Activated CD8-positive, alpha-beta memory T cell treated with anti-CD3 and anti-CD28 coated beads, Interleukin-2, amount 10 ng/mL, durations not matched to agents 7 days and 5 days (primary cell): ENCODE data around the gene SCN1B. TPM values are rescaled to one million over a fixed set of nuclear protein-coding genes. Genes with fewer than 3 reads are reported as not detected.
"Not testable (repeated sequence)": the region's sequence is repeated elsewhere in the genome, so short reads cannot be mapped to it uniquely, and the experiment has no call there.

Experiments
- ATAC-seq: fragments of 150-1000 bp; cut with Tn5 transposase; one replicate; pipeline ENCODE4 v1.10.0; 2021; ENCODE audit warnings: moderate library complexity
- CTCF ChIA-PET: fragments of 350-600 bp; sonication (Branson Sonifier 250); formaldehyde crosslinking; loops from one replicate; lab custom pipeline; 2021; ENCODE audit warnings: antibody characterized with exemption; lab: Charles Lee
- DNase-seq: peaks from one replicate; pipeline ENCODE4 v3.0.0-alpha.2; 2020
- H3K27ac Mint-ChIP-seq: one replicate; pipeline ENCODE4 v1.8.0; 2021; ENCODE audit warnings: mild to moderate bottlenecking, mixed read lengths
- H3K27me3 Mint-ChIP-seq: one replicate; pipeline ENCODE4 v1.8.0; 2021; ENCODE audit warnings: mixed read lengths
- H3K36me3 Mint-ChIP-seq: one replicate; pipeline ENCODE4 v1.8.0; 2021; ENCODE audit warnings: mild to moderate bottlenecking, mixed read lengths
- H3K4me1 Mint-ChIP-seq: one replicate; pipeline ENCODE4 v1.8.0; 2021; ENCODE audit warnings: mixed read lengths
- H3K4me3 Mint-ChIP-seq: one replicate; pipeline ENCODE4 v1.8.0; 2021; ENCODE audit warnings: mild to moderate bottlenecking, moderate library complexity, mixed read lengths
- H3K9me3 Mint-ChIP-seq: one replicate; pipeline ENCODE4 v1.8.0; 2022; ENCODE audit warnings: low read depth, mixed read lengths
- total RNA-seq, 2 experiments: library from RNA; stranded (reverse); gene quantifications; one replicate each; pipeline ENCODE4 v1.2.3, GENCODE V29; 2021

SCN1B gene
- total RNA-seq, 2 experiments from 2014 or later: 0.26 to 0.37 TPM

GRCh38 chr19:35005256-35005977, 24.9 kb upstream of the SCN1B start:
- CTCF ChIA-PET: no interaction called here
- no peaks in the 10 kb centered on the region for H3K27me3 Mint-ChIP-seq
- no peak for DNase-seq
- H3K4me1 Mint-ChIP-seq: peaks cover 45% of the 10 kb centered on the region
- peaks cover 37% of the 10 kb centered on the region for H3K36me3 Mint-ChIP-seq
- H3K27ac Mint-ChIP-seq: no peak overlapping the region
- no peak overlapping the region for H3K4me3 Mint-ChIP-seq
- ATAC-seq: no peak
- H3K9me3 Mint-ChIP-seq: no peaks in the 10 kb centered on the region

- H3K27ac Mint-ChIP-seq, ATAC-seq, CTCF ChIA-PET, H3K9me3 Mint-ChIP-seq, H3K4me3 Mint-ChIP-seq, H3K27me3 Mint-ChIP-seq, DNase-seq: not testable (repeated sequence)
- peaks cover 49% of the 10 kb centered on the region for H3K4me1 Mint-ChIP-seq
- H3K36me3 Mint-ChIP-seq: peaks cover 38% of the 10 kb centered on the region
Measured at GRCh38 chr19:35006007-35006341, 24.3 kb upstream of the SCN1B start.

GRCh38 chr19:35006342-35006998, 23.8 kb upstream of the SCN1B start:
- Mint-ChIP-seq H3K4me1 (peaks cover 49% of the 10 kb centered on the region), H3K9me3 (no peaks in the 10 kb centered on the region), H3K27ac (peak overlapping the region; percentile 20), H3K36me3 (peaks cover 38% of the 10 kb centered on the region), H3K27me3 (no peaks in the 10 kb centered on the region), H3K4me3 (no peak overlapping the region)
- CTCF ChIA-PET: interaction anchor here (1.5 to 2.6 kb wide), 2 partner anchors 9 to 34 kb away, joined by 3 to 12 read pairs; no protein-coding TSS in a partner anchor
- DNase-seq (no peak), ATAC-seq (no peak)

GRCh38 chr19:35006999-35007365, 23.3 kb upstream of the SCN1B start:
- Mint-ChIP-seq H3K27me3 (no peaks in the 10 kb centered on the region), H3K36me3 (peaks cover 36% of the 10 kb centered on the region), H3K4me1 (peaks cover 49% of the 10 kb centered on the region), H3K27ac (peak overlapping the region; percentile 20), H3K9me3 (no peaks in the 10 kb centered on the region), H3K4me3 (no peak overlapping the region)
- DNase-seq: no peak
- no peak for ATAC-seq
- CTCF ChIA-PET: interaction anchor here (1.5 to 2.6 kb wide), 2 partner anchors 10 to 35 kb away, joined by 3 to 12 read pairs; no protein-coding TSS in a partner anchor

- not testable (repeated sequence) for DNase-seq, H3K27me3 Mint-ChIP-seq, ATAC-seq, H3K4me3 Mint-ChIP-seq, H3K27ac Mint-ChIP-seq, H3K9me3 Mint-ChIP-seq
- Mint-ChIP-seq H3K36me3 (peaks cover 36% of the 10 kb centered on the region), H3K4me1 (peaks cover 49% of the 10 kb centered on the region)
- CTCF ChIA-PET: interaction anchor here (1.3 to 2.6 kb wide), 3 partner anchors 10 to 35 kb away, joined by 3 to 12 read pairs (median 5); no protein-coding TSS in a partner anchor
Measured at GRCh38 chr19:35007427-35007826, 22.8 kb upstream of the SCN1B start.

GRCh38 chr19:35008891-35009341, 21.4 kb upstream of the SCN1B start:
- Mint-ChIP-seq H3K4me1 (peaks cover 49% of the 10 kb centered on the region), H3K36me3 (peaks cover 34% of the 10 kb centered on the region), H3K27ac (no peak overlapping the region), H3K27me3 (no peaks in the 10 kb centered on the region), H3K9me3 (no peaks in the 10 kb centered on the region), H3K4me3 (no peak overlapping the region)
- ATAC-seq (no peak), DNase-seq (no peak)
- CTCF ChIA-PET: interaction anchor here (0.6 to 2.6 kb wide), 3 partner anchors 35 to 103 kb away, joined by 4 to 12 read pairs (median 5); no protein-coding TSS in a partner anchor

- Mint-ChIP-seq H3K4me3 (no peak overlapping the region), H3K27ac (peak overlapping the region; percentile 31), H3K27me3 (no peaks in the 10 kb centered on the region), H3K9me3 (no peaks in the 10 kb centered on the region), H3K36me3 (peaks cover 40% of the 10 kb centered on the region), H3K4me1 (peaks cover 51% of the 10 kb centered on the region)
- ATAC-seq (no peak), DNase-seq (no peak)
- CTCF ChIA-PET: interaction anchor here (1.3 to 8.4 kb wide), 3 partner anchors 8 to 37 kb away, joined by 4 to 97 read pairs (median 38); partner anchors contain the start of gene GRAMD1A
Measured at GRCh38 chr19:35009424-35010415, 20.6 kb upstream of the SCN1B start.

- Mint-ChIP-seq H3K27me3 (no peaks in the 10 kb centered on the region), H3K9me3 (no peaks in the 10 kb centered on the region), H3K27ac (peak overlapping the region; percentile 77), H3K36me3 (peaks cover 43% of the 10 kb centered on the region), H3K4me3 (no peak overlapping the region), H3K4me1 (peaks cover 55% of the 10 kb centered on the region)
- peak; percentile 66 for DNase-seq
- CTCF ChIA-PET: interaction anchor here (0.7 to 8.4 kb wide), 7 partner anchors 10 to 44 kb away, joined by 3 to 97 read pairs (median 8); partner anchors contain the start of gene GRAMD1A
- peak; percentile 44 for ATAC-seq
Measured at GRCh38 chr19:35011091-35011689, 19.1 kb upstream of the SCN1B start.

- peak; percentile 28 for ATAC-seq
- peaks cover 52% of the 10 kb centered on the region for H3K4me1 Mint-ChIP-seq
- no peaks in the 10 kb centered on the region for H3K27me3 Mint-ChIP-seq
- H3K36me3 Mint-ChIP-seq: peaks cover 39% of the 10 kb centered on the region
- no peak overlapping the region for H3K4me3 Mint-ChIP-seq
- CTCF ChIA-PET: interaction anchor here (0.8 to 8.4 kb wide), 14 partner anchors 10 to 48 kb away, joined by 3 to 97 read pairs (median 6); partner anchors contain the start of genes GRAMD1A and ZNF792
- H3K9me3 Mint-ChIP-seq: no peaks in the 10 kb centered on the region
- peak overlapping the region; percentile 77 for H3K27ac Mint-ChIP-seq
- no peak for DNase-seq
Measured at GRCh38 chr19:35011737-35012682, 18.3 kb upstream of the SCN1B start.

- Mint-ChIP-seq H3K36me3 (peaks cover 47% of the 10 kb centered on the region), H3K4me1 (peaks cover 52% of the 10 kb centered on the region), H3K27ac (peak overlapping the region; percentile 56), H3K9me3 (no peaks in the 10 kb centered on the region), H3K4me3 (no peak overlapping the region), H3K27me3 (no peaks in the 10 kb centered on the region)
- ATAC-seq (peak; percentile 67), DNase-seq (peak; percentile 83)
- CTCF ChIA-PET: interaction anchor here (0.6 to 8.4 kb wide), 15 partner anchors 8 to 123 kb away, joined by 3 to 97 read pairs (median 5); partner anchors contain the start of genes GRAMD1A, ZNF30 and ZNF792
Measured at GRCh38 chr19:35013041-35013819, 17.0 kb upstream of the SCN1B start.
